B cell (primary cell): ENCODE measurements around the gene WDR62. TPM values are rescaled to one million over a fixed set of nuclear protein-coding genes. Genes with fewer than 3 reads are reported as not detected.

Experiments
- ATAC-seq: fragments of 200-7000 bp; cut with Tn5 transposase; one replicate; pipeline ENCODE4 v1.10.0; 2021; ENCODE audit warnings: low read depth, mild to moderate bottlenecking, moderate number of reproducible peaks, moderate library complexity
- CTCF ChIA-PET: fragments of 350-600 bp; sonication (Branson Sonifier 250); formaldehyde crosslinking; loops from one replicate; lab custom pipeline; 2021; ENCODE audit warnings: antibody characterized with exemption, inconsistent platforms; lab: Charles Lee
- POLR2A ChIA-PET: fragments of 350-600 bp; sonication (Branson Sonifier 250); formaldehyde crosslinking; loops from one replicate; lab custom pipeline; 2021; ENCODE audit warnings: antibody characterized with exemption; lab: Charles Lee
- DNase-seq: peaks from one replicate; pipeline ENCODE4 v3.0.0; 2013
- H2AFZ ChIP-seq: 2 replicates; pipeline ENCODE4 v1.6.1; 2012; ENCODE audit warnings: mild to moderate bottlenecking, low read depth, low read length; ENCODE audit not compliant: insufficient read depth, poor library complexity, severe bottlenecking
- H3K27ac ChIP-seq, 2 donors: 1 replicate in 1 of 2; 2 replicates in 1 of 2; pipeline ENCODE4 v1.5.1; 2012 to 2013; ENCODE audit warnings: low read length in 2 of 2, mild to moderate bottlenecking in 2 of 2, moderate library complexity in 1 of 2
- H3K27me3 ChIP-seq, 4 experiments: fragments of 200-600 bp in 1 of 4; sonication (generic) in 1 of 4; replicated peaks in 1 of 4; 1 replicate in 2 of 4; 2 replicates in 2 of 4; pipeline versions ENCODE4 v1.6.1 to v1.7.0; 2013 to 2016; ENCODE audit warnings: low read length in 3 of 4, mild to moderate bottlenecking in 2 of 4, mixed read lengths in 1 of 4, moderate library complexity in 1 of 4; ENCODE audit not compliant: insufficient read depth in 4 of 4, control insufficient read depth in 3 of 4; ENCODE audit errors: control extremely low read depth in 1 of 4
- H3K36me3 ChIP-seq, 2 experiments: replicated peaks in 1 of 2; 1 replicate in 1 of 2; 2 replicates in 1 of 2; pipeline versions ENCODE4 v1.6.1 to v1.7.1; 2013; ENCODE audit warnings: low read length in 1 of 2; ENCODE audit not compliant: insufficient read depth in 2 of 2, control insufficient read depth in 1 of 2; ENCODE audit errors: control extremely low read depth in 1 of 2, extremely low read depth in 1 of 2
- H3K4me1 ChIP-seq, 2 donors: fragments of 200-600 bp in 1 of 2; sonication (generic) in 1 of 2; 1 replicate in 1 of 2; 2 replicates in 1 of 2; pipeline versions ENCODE4 v1.5.1 to v1.6.1; 2013 to 2017; ENCODE audit warnings: low read length in 2 of 2; ENCODE audit not compliant: control insufficient read depth in 2 of 2, insufficient read depth in 2 of 2
- H3K4me2 ChIP-seq: replicated peaks from 2 replicates; pipeline ENCODE3; 2012; ENCODE audit warnings: mild to moderate bottlenecking, low read depth, low read length; ENCODE audit not compliant: poor library complexity, severe bottlenecking
- H3K4me3 ChIP-seq, 5 experiments: fragments of 200-600 bp in 1 of 5; sonication (generic) in 1 of 5; 1 replicate in 3 of 5; 2 replicates in 2 of 5; pipeline versions ENCODE4 v1.5.1 to v1.7.0; 2011 to 2016; ENCODE audit warnings: low read length in 4 of 5, mild to moderate bottlenecking in 4 of 5, low read depth in 2 of 5, control low read depth in 1 of 5, moderate library complexity in 1 of 5; ENCODE audit not compliant: insufficient read depth in 1 of 5; ENCODE audit errors: control extremely low read depth in 1 of 5, extremely low read depth in 1 of 5
- H3K79me2 ChIP-seq: fragments of 200-600 bp; sonication (generic); one replicate; pipeline ENCODE4 v1.6.0; 2016; ENCODE audit warnings: low read length; ENCODE audit not compliant: control insufficient read depth, insufficient read depth
- H3K9ac ChIP-seq: fragments of 200-600 bp; sonication (generic); 2 replicates; pipeline ENCODE4 v1.6.1; 2017; ENCODE audit warnings: mild to moderate bottlenecking, low read length, moderate library complexity
- H3K9me3 ChIP-seq, 3 donors: one replicate each; pipeline versions ENCODE4 v1.6.1 to v1.7.1; 2013; ENCODE audit warnings: low read length in 2 of 3; ENCODE audit not compliant: control insufficient read depth in 2 of 3, insufficient read depth in 1 of 3; ENCODE audit errors: control extremely low read depth in 1 of 3
- H4K20me1 ChIP-seq: 2 replicates; pipeline ENCODE4 v1.6.0; 2012; ENCODE audit warnings: mild to moderate bottlenecking, low read length; ENCODE audit not compliant: insufficient read depth, control insufficient read depth, poor library complexity, severe bottlenecking
- H3K27ac Mint-ChIP-seq: one replicate; pipeline ENCODE4 v1.8.0; 2021; ENCODE audit warnings: mixed read lengths
- H3K27me3 Mint-ChIP-seq: one replicate; pipeline ENCODE4 v1.8.0; 2021; ENCODE audit warnings: mixed read lengths
- H3K4me1 Mint-ChIP-seq: one replicate; pipeline ENCODE4 v1.8.0; 2021; ENCODE audit warnings: mixed read lengths
- H3K4me3 Mint-ChIP-seq: one replicate; pipeline ENCODE4 v1.8.0; 2021; ENCODE audit warnings: mixed read lengths
- H3K9me3 Mint-ChIP-seq: one replicate; pipeline ENCODE4 v1.8.0; 2022; ENCODE audit warnings: mixed read lengths; ENCODE audit not compliant: insufficient read depth
- EZH2 ChIP-seq: IDR thresholded peaks from 2 replicates; pipeline ENCODE4 v1.6.1; 2012; ENCODE audit warnings: borderline replicate concordance, low read depth, mild to moderate bottlenecking, moderate library complexity, low read length; ENCODE audit not compliant: insufficient read depth, poor library complexity, severe bottlenecking
- WGBS: methylation state at CpG from one replicate; pipeline ENCODE4 v1.1.5; 2013; ENCODE audit warnings: missing lambda C conversion rate; ENCODE audit not compliant: insufficient coverage; 5-methylcytosine and 5-hydroxymethylcytosine counted together
- intact Hi-C: fragments of 100-400 bp; cut with micrococcal nuclease; formaldehyde crosslinking; loops from one replicate; pipeline ENCODE4 v1.10.0; 2022
- polyA plus RNA-seq: library from polyadenylated mRNA; depleted of rRNA; stranded (reverse); fragments of >200 nt; gene quantifications from 2 replicates; pipeline ENCODE4 v1.2.3, GENCODE V29; 2012
- total RNA-seq, 2 donors: library from RNA; stranded (reverse); fragments of 120-200 nt in 1 of 2; gene quantifications; 1 replicate in 1 of 2; 2 replicates in 1 of 2; pipeline versions ENCODE4 v1.2.3 to v1.2.4, GENCODE V29; 2013 to 2022
- TF ChIP-seq, protein P1 (sequence below): fragments of 200-600 bp; IDR thresholded peaks from one replicate; pipeline ENCODE4 v1.8.0; 2022; ENCODE audit warnings: antibody characterized with exemption, mild to moderate bottlenecking

WDR62 gene
- total and polyA plus RNA-seq, 2 donors (not counting 1 experiment from before 2014, with no cell fraction given), result 1.8 to 1.9 TPM

DNA sequence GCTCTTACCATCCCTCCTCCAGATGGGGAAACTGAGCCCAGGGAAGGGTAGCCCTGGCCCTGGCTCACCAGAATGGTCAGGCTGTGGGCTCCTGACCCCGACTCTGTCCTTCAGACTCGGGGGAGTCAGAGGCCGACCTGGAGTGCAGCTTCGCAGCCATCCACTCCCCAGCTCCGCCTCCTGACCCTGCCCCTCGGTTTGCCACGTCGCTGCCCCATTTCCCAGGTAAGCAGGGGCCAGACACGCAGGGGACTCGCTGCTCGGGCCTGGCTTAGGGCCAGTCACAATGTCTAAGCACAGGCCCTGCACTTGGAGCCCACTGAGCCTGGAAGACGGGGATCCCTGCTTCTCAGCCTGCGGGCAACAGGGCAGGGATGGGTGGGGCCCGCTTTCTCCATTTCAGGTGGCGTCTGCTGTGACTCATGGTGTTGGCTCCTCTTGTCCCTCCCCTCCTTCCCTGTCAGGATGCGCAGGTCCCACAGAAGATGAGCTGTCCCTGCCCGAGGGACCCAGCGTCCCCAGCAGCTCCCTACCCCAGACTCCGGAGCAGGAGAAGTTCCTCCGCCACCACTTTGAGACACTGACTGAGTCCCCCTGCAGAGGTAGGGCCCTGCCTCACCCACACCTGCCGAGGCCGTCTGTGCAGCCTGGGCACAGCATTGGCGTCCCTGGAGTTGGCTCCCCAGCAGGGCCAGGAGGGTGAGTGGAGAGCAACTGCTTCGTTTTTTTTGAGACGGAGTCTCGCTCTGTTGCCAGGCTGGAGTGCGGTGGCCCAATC is 47.0 kb downstream of the WDR62 start:
- ATAC-seq, result no peak
- no peak overlapping the region for H3K4me3 ChIP-seq
- intact Hi-C loops, result no loop called here
- Mint-ChIP-seq H3K4me1 (no peaks in the 10 kb centered on the region), H3K27ac (no peak overlapping the region), H3K27me3 (no peaks in the 10 kb centered on the region), H3K4me3 (no peak overlapping the region), H3K9me3 (no peaks in the 10 kb centered on the region)
- H3K9ac ChIP-seq, result no peak overlapping the region
- POLR2A ChIA-PET, result interaction anchor here (0.6 kb wide), 1 partner anchor 83 kb away, joined by 4 read pairs; no protein-coding TSS in a partner anchor
- TF ChIP-seq, protein P1, sequence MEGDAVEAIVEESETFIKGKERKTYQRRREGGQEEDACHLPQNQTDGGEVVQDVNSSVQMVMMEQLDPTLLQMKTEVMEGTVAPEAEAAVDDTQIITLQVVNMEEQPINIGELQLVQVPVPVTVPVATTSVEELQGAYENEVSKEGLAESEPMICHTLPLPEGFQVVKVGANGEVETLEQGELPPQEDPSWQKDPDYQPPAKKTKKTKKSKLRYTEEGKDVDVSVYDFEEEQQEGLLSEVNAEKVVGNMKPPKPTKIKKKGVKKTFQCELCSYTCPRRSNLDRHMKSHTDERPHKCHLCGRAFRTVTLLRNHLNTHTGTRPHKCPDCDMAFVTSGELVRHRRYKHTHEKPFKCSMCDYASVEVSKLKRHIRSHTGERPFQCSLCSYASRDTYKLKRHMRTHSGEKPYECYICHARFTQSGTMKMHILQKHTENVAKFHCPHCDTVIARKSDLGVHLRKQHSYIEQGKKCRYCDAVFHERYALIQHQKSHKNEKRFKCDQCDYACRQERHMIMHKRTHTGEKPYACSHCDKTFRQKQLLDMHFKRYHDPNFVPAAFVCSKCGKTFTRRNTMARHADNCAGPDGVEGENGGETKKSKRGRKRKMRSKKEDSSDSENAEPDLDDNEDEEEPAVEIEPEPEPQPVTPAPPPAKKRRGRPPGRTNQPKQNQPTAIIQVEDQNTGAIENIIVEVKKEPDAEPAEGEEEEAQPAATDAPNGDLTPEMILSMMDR, result no peak
- TF ChIP-seq EZH2, result no peak
- no peak for DNase-seq
- H3K4me1 ChIP-seq, result no peaks in the 10 kb centered on the region
- no peak overlapping the region for H3K27ac ChIP-seq
- no peaks in the 10 kb centered on the region for H3K27me3 ChIP-seq
- WGBS, result 95% methylated on average over 27 of the region's 27 CpGs
- no peaks in the 10 kb centered on the region for H3K36me3 ChIP-seq
- no peak overlapping the region for H3K4me2 ChIP-seq
- no peak overlapping the region for H2AFZ ChIP-seq
- H4K20me1 ChIP-seq, result no peaks in the 10 kb centered on the region
- H3K9me3 ChIP-seq, result no peaks in the 10 kb centered on the region
- no peaks in the 10 kb centered on the region for H3K79me2 ChIP-seq
- CTCF ChIA-PET, result no interaction called here

DNA sequence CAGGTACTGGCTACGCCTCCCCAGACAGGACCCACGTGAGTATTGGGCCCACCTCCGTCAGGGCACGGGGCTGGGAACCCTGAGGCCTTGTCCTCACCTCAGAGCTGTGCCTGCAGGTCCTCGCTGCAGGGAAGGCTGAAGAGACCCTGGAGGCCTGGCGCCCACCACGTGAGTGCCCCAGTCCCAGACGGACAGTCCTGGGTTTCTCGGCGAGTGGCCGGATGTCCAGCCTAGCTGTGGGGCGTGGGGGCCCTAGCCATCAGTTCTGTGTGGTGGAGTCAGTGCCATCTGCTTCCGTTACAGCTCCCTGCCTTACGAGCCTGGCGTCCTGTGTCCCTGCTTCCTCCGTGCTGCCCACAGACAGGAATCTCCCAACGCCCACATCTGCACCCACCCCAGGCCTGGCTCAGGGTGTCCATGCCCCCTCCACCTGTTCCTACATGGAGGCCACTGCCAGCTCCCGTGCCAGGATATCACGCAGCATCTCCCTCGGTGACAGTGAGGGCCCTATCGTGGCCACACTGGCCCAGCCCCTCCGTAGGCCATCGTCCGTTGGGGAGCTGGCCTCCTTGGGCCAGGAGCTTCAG is 48.4 kb downstream of the WDR62 start:
- no peaks in the 10 kb centered on the region for H3K27me3 Mint-ChIP-seq
- WGBS, result 96% methylated on average over 24 of the region's 24 CpGs
- intact Hi-C loops, result no loop called here
- no peak overlapping the region for H3K27ac ChIP-seq
- no peak for TF ChIP-seq EZH2
- TF ChIP-seq, protein P1, result no peak
- H3K9me3 ChIP-seq, result peaks cover 0 to 6% (median 0%) of the 10 kb centered on the region in 3 donors
- H2AFZ ChIP-seq, result no peak overlapping the region
- no peak overlapping the region for H3K27ac Mint-ChIP-seq
- CTCF ChIA-PET, result interaction anchor here (1.4 to 1.6 kb wide), 2 partner anchors 15 to 49 kb away, joined by 4 to 7 read pairs; partner anchors contain the start of gene THAP8
- H3K4me2 ChIP-seq, result no peak overlapping the region
- H3K27me3 ChIP-seq, result no peaks in the 10 kb centered on the region
- no peaks in the 10 kb centered on the region for H4K20me1 ChIP-seq
- ATAC-seq, result no peak
- POLR2A ChIA-PET, result no interaction called here
- no peak overlapping the region for H3K4me3 Mint-ChIP-seq
- no peak overlapping the region for H3K9ac ChIP-seq
- no peak for DNase-seq
- H3K9me3 Mint-ChIP-seq, result no peaks in the 10 kb centered on the region
- H3K79me2 ChIP-seq, result no peaks in the 10 kb centered on the region
- H3K4me3 ChIP-seq, result no peak overlapping the region
- no peaks in the 10 kb centered on the region for H3K4me1 ChIP-seq
- no peaks in the 10 kb centered on the region for H3K36me3 ChIP-seq
- no peaks in the 10 kb centered on the region for H3K4me1 Mint-ChIP-seq
